Lower lobe of right lung (tissue), 2 donors: Measurements from ENCODE around the gene ANO10. TPM values are rescaled to one million over a fixed set of nuclear protein-coding genes. Genes with fewer than 3 reads are reported as not detected.
"Not testable (repeated sequence)": the region's sequence is repeated elsewhere in the genome, so short reads cannot be mapped to it uniquely, and the experiment has no call there.

Experiments
- ATAC-seq, 2 donors: fragments of 200-7000 bp; cut with Tn5 transposase; one replicate each; pipeline ENCODE4 v1.9.1; 2020 to 2022; ENCODE audit warnings: mild to moderate bottlenecking in 2 of 2, moderate library complexity in 2 of 2
- DNase-seq: peaks from one replicate; pipeline ENCODE4 v3.0.0-alpha.2; 2020
- H3K27ac ChIP-seq: fragments of 200-600 bp; one replicate; pipeline ENCODE4 v1.8.0; 2022
- H3K27me3 ChIP-seq: fragments of 200-600 bp; one replicate; pipeline ENCODE4 v1.8.0; 2022; ENCODE audit warnings: low read depth
- H3K36me3 ChIP-seq: fragments of 200-600 bp; one replicate; pipeline ENCODE4 v1.8.0; 2022; ENCODE audit warnings: mild to moderate bottlenecking
- H3K4me1 ChIP-seq: fragments of 200-600 bp; one replicate; pipeline ENCODE4 v1.8.0; 2022
- H3K4me3 ChIP-seq: fragments of 200-600 bp; one replicate; pipeline ENCODE4 v1.8.0; 2022; ENCODE audit warnings: mild to moderate bottlenecking
- H3K9me3 ChIP-seq: fragments of 200-600 bp; one replicate; pipeline ENCODE4 v1.8.0; 2022
- intact Hi-C: fragments of 100-400 bp; cut with DNase I; formaldehyde crosslinking; loops from one replicate; pipeline ENCODE4 v1.11.0; 2022
- total RNA-seq: library from RNA; stranded (reverse); fragmentation: NEBNext Ultra II Directional; extraction: Animal tissue kit (Norgen Biotek cat#: 25700); gene quantifications from one replicate; pipeline ENCODE4 v1.2.1, GENCODE V29; 2021
- TF ChIP-seq, protein P1 (sequence below): fragments of 200-600 bp; IDR thresholded peaks from one replicate; pipeline ENCODE4 v1.8.0; 2022; ENCODE audit warnings: antibody characterized with exemption, mild to moderate bottlenecking
- donor health status: DM: no; HTN: yes; CAD: no; lungs with severe emphysema.

ANO10 gene
- total RNA-seq, 1 donor from 2014 or later, result 32.3 TPM

DNA sequence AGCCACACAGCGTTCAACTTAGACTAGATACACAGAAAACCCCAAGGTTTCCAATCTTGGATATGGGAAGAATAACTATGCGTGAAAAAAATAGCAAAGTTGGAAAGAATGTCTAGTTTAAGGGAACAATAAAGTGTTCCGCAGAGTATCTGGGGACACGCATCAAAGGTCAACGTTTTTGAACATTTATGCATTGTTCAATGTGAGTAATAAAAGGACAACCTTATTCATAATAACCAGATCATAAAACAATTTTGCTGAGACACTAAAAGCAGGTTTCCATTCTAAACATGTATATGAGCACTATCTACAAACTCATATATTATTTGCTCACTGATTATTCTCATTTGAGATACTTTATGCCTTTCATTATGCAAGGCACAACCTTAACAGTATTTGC lies 7.8 kb downstream of the ANO10 start:
- H3K4me1 ChIP-seq, result no peaks in the 10 kb centered on the region
- no peaks in the 10 kb centered on the region for H3K9me3 ChIP-seq
- no peaks in the 10 kb centered on the region for H3K27me3 ChIP-seq
- no peak overlapping the region for H3K4me3 ChIP-seq
- ATAC-seq (no peak), DNase-seq (no peak)
- TF ChIP-seq, protein P1, sequence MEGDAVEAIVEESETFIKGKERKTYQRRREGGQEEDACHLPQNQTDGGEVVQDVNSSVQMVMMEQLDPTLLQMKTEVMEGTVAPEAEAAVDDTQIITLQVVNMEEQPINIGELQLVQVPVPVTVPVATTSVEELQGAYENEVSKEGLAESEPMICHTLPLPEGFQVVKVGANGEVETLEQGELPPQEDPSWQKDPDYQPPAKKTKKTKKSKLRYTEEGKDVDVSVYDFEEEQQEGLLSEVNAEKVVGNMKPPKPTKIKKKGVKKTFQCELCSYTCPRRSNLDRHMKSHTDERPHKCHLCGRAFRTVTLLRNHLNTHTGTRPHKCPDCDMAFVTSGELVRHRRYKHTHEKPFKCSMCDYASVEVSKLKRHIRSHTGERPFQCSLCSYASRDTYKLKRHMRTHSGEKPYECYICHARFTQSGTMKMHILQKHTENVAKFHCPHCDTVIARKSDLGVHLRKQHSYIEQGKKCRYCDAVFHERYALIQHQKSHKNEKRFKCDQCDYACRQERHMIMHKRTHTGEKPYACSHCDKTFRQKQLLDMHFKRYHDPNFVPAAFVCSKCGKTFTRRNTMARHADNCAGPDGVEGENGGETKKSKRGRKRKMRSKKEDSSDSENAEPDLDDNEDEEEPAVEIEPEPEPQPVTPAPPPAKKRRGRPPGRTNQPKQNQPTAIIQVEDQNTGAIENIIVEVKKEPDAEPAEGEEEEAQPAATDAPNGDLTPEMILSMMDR, result no peak
- no peaks in the 10 kb centered on the region for H3K36me3 ChIP-seq
- no peak overlapping the region for H3K27ac ChIP-seq
- intact Hi-C loops, result no loop called here

DNA sequence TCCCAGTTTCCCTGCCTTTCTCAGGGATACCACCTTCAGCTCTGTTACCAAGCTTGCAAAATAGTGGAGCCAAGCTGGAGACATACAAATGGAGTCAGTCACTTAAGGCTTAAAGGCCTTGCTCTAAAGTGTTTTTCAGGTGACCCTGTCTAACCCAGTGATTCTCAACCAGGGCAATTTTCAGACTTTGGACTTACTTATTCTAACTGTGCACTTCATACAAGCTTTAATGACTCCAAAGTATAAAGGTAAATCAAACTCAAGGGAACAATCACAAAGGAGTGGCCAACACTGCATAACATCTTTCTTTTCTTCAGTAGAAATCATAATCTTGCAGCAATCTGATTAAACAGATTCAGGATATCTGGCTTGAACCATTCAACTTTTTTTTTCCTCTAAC lies 9.4 kb downstream of the ANO10 start:
- Histone ChIP-seq H3K27ac (no peak overlapping the region), H3K4me1 (no peaks in the 10 kb centered on the region), H3K36me3 (no peaks in the 10 kb centered on the region), H3K9me3 (no peaks in the 10 kb centered on the region), H3K4me3 (no peak overlapping the region), H3K27me3 (no peaks in the 10 kb centered on the region)
- intact Hi-C loops, result no loop called here
- ATAC-seq (no peak), DNase-seq (no peak)
- TF ChIP-seq, protein P1, result no peak

DNA sequence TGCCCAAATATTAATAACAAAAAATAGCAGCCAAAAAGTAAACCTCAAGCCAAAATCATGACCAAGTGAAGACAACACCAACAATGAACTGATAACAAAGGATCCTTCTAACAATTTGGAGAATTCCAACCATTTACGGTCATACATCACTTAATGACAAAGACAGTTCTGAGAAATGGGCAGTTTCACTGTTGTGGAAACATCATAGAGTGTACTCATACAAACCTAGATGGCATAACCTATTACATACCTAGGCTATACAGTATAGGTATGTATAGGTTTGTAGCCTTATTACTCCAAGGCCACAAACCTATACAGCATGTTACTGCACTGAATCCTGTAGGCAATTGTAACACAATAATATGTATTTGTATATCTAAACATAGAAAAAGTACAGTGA lies 12.4 kb downstream of the ANO10 start:
- ATAC-seq (no peak), DNase-seq (no peak)
- intact Hi-C loops, result no loop called here
- no peaks in the 10 kb centered on the region for H3K36me3 ChIP-seq
- no peaks in the 10 kb centered on the region for H3K4me1 ChIP-seq
- no peaks in the 10 kb centered on the region for H3K27me3 ChIP-seq
- H3K27ac ChIP-seq, result no peak overlapping the region
- TF ChIP-seq, protein P1, result no peak
- H3K9me3 ChIP-seq, result no peaks in the 10 kb centered on the region
- no peak overlapping the region for H3K4me3 ChIP-seq

DNA sequence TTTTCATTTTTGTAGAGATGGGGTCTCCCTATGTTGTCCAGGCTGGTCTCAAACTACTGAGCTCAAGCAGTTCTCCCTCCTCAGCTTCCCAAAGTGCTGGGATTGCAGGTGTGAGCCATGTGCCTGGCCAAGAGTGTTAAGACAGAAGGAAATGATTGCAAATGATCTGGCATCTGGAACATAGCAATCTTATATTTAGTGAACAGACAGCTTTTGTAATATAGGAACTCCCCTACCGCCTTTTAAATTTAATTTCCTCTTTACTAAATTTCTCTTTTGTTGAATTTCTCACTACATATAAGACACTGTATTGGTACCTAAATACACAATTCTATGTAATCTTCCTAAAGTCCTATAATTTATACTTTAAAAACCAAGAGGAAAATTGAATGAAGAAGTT lies 13.1 kb downstream of the ANO10 start:
- TF ChIP-seq, protein P1, result no peak

DNA sequence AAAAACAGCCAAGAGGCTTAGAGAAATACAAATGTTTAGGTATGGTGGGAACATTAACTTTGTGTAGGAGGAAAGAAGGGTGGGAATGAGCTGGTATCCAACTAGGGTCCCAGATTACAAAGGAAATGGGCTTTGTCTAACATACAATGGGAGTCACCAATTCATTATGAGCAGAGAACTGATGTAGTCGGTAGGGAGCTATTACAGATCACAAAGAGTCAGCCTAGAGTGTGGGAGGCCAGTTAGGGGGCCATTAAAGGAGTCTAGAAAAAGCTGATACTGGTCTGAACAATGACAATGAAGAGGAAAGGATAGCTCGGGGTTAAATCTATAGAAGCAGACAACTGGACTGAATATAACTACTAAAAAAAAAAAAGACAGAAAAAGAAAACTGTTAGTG lies 15.5 kb downstream of the ANO10 start:
- TF ChIP-seq, protein P1, result no peak
- DNase-seq (no peak), ATAC-seq (no peak)
- H3K4me1 ChIP-seq, result no peaks in the 10 kb centered on the region
- intact Hi-C loops, result no loop called here
- no peak overlapping the region for H3K27ac ChIP-seq
- H3K9me3 ChIP-seq, result no peaks in the 10 kb centered on the region
- H3K36me3 ChIP-seq, result peaks cover 11% of the 10 kb centered on the region
- H3K27me3 ChIP-seq, result no peaks in the 10 kb centered on the region
- no peak overlapping the region for H3K4me3 ChIP-seq

More for the DNA sequence above, 13.1 kb downstream of the ANO10 start:
- Histone ChIP-seq H3K27me3 (no peaks in the 10 kb centered on the region), H3K9me3 (no peaks in the 10 kb centered on the region), H3K4me3 (no peak overlapping the region), H3K36me3 (peaks cover 3% of the 10 kb centered on the region), H3K27ac (no peak overlapping the region), H3K4me1 (no peaks in the 10 kb centered on the region)
- intact Hi-C loops, result no loop called here
- DNase-seq (no peak), ATAC-seq (no peak)

DNA sequence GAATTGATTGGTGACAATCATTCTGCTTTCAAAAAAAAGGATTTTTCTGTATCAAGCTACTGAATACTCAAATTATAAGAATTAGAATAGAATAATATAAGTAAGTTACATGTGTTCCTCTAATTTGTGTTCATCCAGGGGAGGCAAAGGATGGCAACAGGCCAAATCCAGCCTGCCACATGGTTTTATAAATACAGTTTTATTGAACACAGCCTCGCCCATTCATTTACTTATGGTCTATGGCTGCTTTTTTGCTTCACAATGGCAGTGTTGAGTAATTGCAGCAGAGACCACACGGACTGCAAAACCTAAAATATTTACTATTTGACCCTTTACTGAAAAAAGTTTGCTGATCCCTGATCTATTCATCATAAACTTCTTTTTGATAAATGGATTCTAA lies 21.9 kb downstream of the ANO10 start:
- peaks cover 15% of the 10 kb centered on the region for H3K36me3 ChIP-seq
- H3K4me1 ChIP-seq, DNase-seq, ATAC-seq, H3K4me3 ChIP-seq, H3K27me3 ChIP-seq, intact Hi-C loops, H3K9me3 ChIP-seq, H3K27ac ChIP-seq: not testable (repeated sequence)
